AG04449 (cell line): ENCODE data around the gene REEP6.

ENCODE experiments used
- CTCF ChIA-PET: fragments of 350-600 bp; formaldehyde crosslinking; extraction: SDS; loops from one replicate; lab custom pipeline; 2021; ENCODE audit warnings: antibody characterized with exemption; lab: Yijun Ruan, JAX
- POLR2A ChIA-PET: fragments of 400-600, 350-600 bp; formaldehyde crosslinking; extraction: SDS; loops from one replicate; lab custom pipeline; 2020; ENCODE audit warnings: antibody characterized with exemption, inconsistent platforms; lab: Yijun Ruan, JAX
- DNase-seq: peaks from one replicate; pipeline ENCODE4 v3.0.0-alpha.2; 2010; ENCODE audit warnings: low read depth, low spot score
- H3K4me3 ChIP-seq: 2 replicates; pipeline ENCODE4 v1.5.1; 2011; ENCODE audit warnings: low read depth, mild to moderate bottlenecking, control low read depth, low read length
- TF ChIP-seq, protein P1 (sequence below): IDR thresholded peaks from one replicate; pipeline ENCODE4 v1.5.1; 2011; ENCODE audit warnings: mild to moderate bottlenecking, moderate library complexity, low read length, control low read depth, inconsistent platforms; ENCODE audit not compliant: insufficient read depth; ENCODE audit errors: missing control alignments

REEP6 gene

DNA sequence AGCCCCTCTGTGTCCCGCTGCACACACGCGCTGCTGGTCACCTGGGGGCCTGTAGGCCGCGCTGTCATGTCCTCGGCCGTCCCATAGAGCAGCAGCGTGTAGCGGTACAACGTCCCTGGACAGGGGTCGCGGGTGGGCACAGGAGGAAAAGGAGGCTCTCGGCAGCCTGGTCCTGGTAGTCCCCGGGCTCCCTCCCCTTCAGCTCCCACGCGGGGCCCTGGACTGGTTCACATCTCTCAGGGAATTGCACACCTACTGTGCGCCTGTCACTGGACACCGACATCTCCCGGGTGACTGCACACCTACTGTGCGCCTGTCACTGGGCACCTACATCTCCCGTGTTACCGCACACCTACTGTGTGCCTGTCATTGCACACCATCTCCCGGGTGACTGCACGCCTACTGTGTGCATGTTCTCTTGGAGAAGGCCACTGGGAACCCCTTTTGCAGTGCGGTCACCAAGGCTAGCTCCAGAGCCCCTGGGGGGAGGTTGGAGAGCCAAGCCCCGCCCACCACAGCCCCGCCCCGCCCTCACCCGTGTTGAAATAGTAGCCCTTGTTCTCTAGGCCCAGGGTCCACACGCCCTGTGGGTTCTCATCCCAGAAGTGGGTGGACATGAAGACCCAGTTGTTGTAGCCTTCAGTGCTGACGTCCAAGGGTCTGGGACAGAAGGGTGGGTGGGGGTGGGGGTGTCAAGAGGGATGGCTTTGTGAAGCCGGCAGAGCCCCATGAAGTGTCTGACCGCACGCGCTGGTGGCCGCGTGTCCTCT lies 8.4 kb upstream of the REEP6 start:
- ChIA-PET POLR2A (no interaction called here), CTCF (no interaction called here)
- DNase-seq: no peak
- TF ChIP-seq, protein P1, sequence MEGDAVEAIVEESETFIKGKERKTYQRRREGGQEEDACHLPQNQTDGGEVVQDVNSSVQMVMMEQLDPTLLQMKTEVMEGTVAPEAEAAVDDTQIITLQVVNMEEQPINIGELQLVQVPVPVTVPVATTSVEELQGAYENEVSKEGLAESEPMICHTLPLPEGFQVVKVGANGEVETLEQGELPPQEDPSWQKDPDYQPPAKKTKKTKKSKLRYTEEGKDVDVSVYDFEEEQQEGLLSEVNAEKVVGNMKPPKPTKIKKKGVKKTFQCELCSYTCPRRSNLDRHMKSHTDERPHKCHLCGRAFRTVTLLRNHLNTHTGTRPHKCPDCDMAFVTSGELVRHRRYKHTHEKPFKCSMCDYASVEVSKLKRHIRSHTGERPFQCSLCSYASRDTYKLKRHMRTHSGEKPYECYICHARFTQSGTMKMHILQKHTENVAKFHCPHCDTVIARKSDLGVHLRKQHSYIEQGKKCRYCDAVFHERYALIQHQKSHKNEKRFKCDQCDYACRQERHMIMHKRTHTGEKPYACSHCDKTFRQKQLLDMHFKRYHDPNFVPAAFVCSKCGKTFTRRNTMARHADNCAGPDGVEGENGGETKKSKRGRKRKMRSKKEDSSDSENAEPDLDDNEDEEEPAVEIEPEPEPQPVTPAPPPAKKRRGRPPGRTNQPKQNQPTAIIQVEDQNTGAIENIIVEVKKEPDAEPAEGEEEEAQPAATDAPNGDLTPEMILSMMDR: no peak
- no peak overlapping the region for H3K4me3 ChIP-seq

GRCh38 chr19:1483131-1483978 lies 7.6 kb upstream of the REEP6 start:
- CTCF ChIA-PET: interaction anchor here (1.3 kb wide), 1 partner anchor 38 kb away, joined by 3 read pairs; no protein-coding TSS in a partner anchor
- no peak for DNase-seq

DNA sequence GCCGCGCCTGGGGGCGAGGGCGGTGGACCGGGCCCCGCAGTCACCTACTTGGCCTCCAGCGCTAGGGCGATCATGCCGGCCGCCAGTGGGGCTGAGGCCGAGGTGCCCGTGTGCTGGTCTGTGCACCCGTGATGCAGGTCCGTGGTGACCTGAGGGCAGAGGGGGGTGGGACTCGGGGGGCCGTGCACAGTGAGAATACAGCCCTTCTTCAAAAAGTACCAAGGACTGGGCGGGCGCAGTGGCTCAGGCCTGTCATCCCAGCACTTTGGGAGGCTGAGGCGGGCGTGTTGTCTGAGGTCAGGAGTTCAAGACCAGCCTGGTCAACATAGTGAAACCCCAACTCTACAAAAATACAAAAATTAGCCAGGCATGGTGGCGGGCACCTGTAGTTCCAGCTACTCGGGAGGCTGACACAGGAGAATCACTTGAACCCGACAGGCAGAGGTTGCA lies 7.0 kb upstream of the REEP6 start:
- TF ChIP-seq, protein P1: no peak
- DNase-seq: no peak

More at GRCh38 chr19:1483131-1483978, 7.6 kb upstream of the REEP6 start:
- no peak overlapping the region for H3K4me3 ChIP-seq
- POLR2A ChIA-PET: no interaction called here
- TF ChIP-seq, protein P1: no peak

DNA sequence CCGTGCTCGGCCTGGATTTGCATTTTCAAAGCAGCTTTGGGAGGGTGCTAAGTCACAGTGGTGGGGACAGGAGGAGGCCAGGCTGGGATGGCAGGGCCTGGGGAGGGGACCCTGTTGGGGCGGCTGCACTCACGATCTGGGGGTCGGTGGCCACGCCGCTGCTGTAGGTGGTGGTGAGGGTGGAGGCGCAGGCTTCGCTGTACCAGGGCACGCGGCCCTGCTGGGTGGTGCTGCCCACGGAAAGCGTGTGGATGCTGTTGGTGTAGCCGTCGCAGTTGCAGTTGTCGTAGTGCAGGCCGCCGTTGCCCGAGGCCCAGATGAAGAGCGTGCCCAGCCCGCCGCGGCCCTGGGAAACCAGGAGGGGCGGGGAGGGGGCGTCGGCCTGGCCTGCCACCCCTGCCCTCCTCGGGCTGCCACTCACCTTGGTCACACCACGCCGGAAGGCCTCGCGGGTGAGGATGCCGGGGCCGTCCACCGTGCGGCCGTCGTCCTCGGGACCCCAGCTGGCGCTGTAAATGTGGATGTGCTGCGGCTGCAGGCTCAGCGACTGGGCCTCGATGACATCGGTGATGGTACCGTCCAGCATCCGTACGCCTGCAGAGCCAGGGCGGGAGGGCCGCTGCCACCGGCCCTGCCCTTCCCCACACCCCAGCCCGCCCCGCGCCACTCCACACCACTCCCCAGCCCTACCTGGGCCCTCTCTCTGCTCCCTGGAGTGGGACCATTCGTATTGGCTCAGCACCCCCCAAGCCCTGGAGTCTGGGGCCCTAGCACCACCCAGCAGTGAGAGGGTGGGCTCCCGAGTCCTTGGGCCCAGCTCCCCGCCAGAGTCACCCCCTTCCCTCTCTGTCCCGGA lies 4.0 kb upstream of the REEP6 start:
- no peak overlapping the region for H3K4me3 ChIP-seq
- no peak for DNase-seq
- TF ChIP-seq, protein P1: no peak
- CTCF ChIA-PET: no interaction called here
- POLR2A ChIA-PET: no interaction called here

More for the DNA sequence above, 7.0 kb upstream of the REEP6 start:
- H3K4me3 ChIP-seq: no peak overlapping the region
- ChIA-PET CTCF (interaction anchor here (1.3 kb wide), 1 partner anchor 38 kb away, joined by 3 read pairs; no protein-coding TSS in a partner anchor), POLR2A (no interaction called here)

- no peak overlapping the region for H3K4me3 ChIP-seq
- POLR2A ChIA-PET: no interaction called here
- TF ChIP-seq, protein P1: no peak
- CTCF ChIA-PET: no interaction called here
- no peak for DNase-seq
These were observed 3.3 kb upstream of the REEP6 start for GRCh38 chr19:1487576-1488281.
